GM12891 (cell line): ENCODE results near the gene DNMT1.

Experiments used
- DNase-seq: peaks from one replicate; pipeline ENCODE4 v3.0.0; 2011; ENCODE audit warnings: low spot score; ENCODE audit not compliant: insufficient read length
- FAIRE-seq: peaks from 2 replicates; lab custom pipeline; 2011; peaks lifted over from hg19 to GRCh38; lab: Jason Lieb, UNC
- PAX5 ChIP-seq: IDR thresholded peaks from 2 replicates; pipeline ENCODE4 v1.6.1; 2011; ENCODE audit warnings: low read length, moderate library complexity, mild to moderate bottlenecking; ENCODE audit not compliant: insufficient read depth, severe bottlenecking
- POLR2A ChIP-seq: IDR thresholded peaks from 2 replicates; pipeline ENCODE4 v1.6.1; 2011; ENCODE audit warnings: low read depth, low read length, control low read depth
- POLR2AphosphoS5 ChIP-seq: IDR thresholded peaks from 2 replicates; pipeline ENCODE4 v1.6.1; 2011; ENCODE audit warnings: low read depth, low read length, control low read depth
- POU2F2 ChIP-seq: IDR thresholded peaks from 2 replicates; pipeline ENCODE4 v1.6.1; 2011; ENCODE audit warnings: low read depth, mild to moderate bottlenecking, control low read depth, low read length, moderate library complexity
- SPI1 ChIP-seq: IDR thresholded peaks from 2 replicates; pipeline ENCODE4 v1.6.1; 2011; ENCODE audit warnings: low read depth, low read length, control low read depth
- TAF1 ChIP-seq: IDR thresholded peaks from 2 replicates; pipeline ENCODE4 v1.6.1; 2011; ENCODE audit warnings: low read depth, low read length, control low read depth

Gene DNMT1

DNA sequence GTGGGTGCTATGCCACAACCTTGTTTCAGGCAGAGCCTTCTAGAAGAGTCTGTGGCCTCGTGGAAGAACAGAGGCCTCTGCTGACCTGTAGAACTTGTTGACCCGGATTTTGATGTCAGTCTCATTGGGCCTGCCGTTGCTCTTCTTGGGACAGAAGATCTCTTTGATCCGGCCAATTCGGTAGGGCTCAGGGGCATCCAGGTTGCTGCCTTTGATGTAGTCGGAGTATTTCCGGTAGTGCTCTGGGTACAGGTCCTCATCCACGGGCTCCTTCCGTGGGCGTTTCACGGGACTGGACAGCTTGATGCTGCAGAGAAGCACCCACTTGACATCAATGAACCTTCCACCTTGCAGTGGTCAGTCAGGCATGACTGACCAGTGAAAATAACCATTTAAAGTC is 51.1 kb downstream of the DNMT1 start:
- FAIRE-seq (no peak), DNase-seq (no peak)
- TF ChIP-seq POLR2A (no peak), POU2F2 (no peak)

GRCh38 chr19:10142701-10143375 is 51.9 kb downstream of the DNMT1 start:
- FAIRE-seq (no peak), DNase-seq (no peak)
- TF ChIP-seq SPI1 = no peak
- TF ChIP-seq TAF1 = no peak

GRCh38 chr19:10141973-10142372 is 52.8 kb downstream of the DNMT1 start:
- no peak for FAIRE-seq
- DNase-seq = no peak
- no peak for TF ChIP-seq POU2F2
- TF ChIP-seq POLR2A = no peak
- no peak for TF ChIP-seq TAF1
- no peak for TF ChIP-seq POLR2AphosphoS5
- TF ChIP-seq SPI1 = no peak
- no peak for TF ChIP-seq PAX5

GRCh38 chr19:10141479-10141878 is 53.3 kb downstream of the DNMT1 start:
- no peak for TF ChIP-seq TAF1
- TF ChIP-seq POU2F2 = no peak
- no peak for TF ChIP-seq POLR2A
- no peak for TF ChIP-seq SPI1
- no peak for TF ChIP-seq POLR2AphosphoS5
- TF ChIP-seq PAX5 = no peak
- FAIRE-seq (no peak), DNase-seq (no peak)

DNA sequence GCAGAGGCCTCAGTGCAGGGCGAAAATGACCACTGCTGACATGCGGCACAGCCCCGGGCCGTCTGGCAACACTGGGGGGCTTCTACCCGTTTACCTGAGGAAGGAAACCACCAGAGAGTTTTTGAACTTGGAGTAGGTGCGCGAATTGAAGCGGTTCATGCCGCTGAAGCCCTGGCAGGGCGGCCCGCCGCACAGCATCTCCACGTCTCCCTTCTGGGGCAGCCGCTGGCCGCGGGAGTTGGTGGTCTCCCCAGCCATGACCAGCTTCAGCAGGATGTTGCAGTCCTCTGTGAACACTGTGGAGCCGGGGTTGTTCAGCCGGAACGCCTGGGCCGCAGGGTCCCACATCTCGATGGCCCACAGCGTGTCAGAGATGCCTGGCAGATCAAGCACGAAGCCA is 54.8 kb downstream of the DNMT1 start:
- TF ChIP-seq SPI1 (no peak), POLR2AphosphoS5 (no peak; the same call in 1 of the 2 replicates), POLR2A (no peak), POU2F2 (no peak), TAF1 (no peak), PAX5 (no peak)

GRCh38 chr19:10138879-10139795 is 55.6 kb downstream of the DNMT1 start:
- FAIRE-seq = no peak
- TF ChIP-seq POU2F2 (no peak), SPI1 (no peak), PAX5 (no peak), POLR2AphosphoS5 (no peak), POLR2A (no peak), TAF1 (no peak)
- DNase-seq = no peak

More for the DNA sequence above, 54.8 kb downstream of the DNMT1 start:
- FAIRE-seq (no peak), DNase-seq (no peak)

GRCh38 chr19:10137751-10138682 is 56.7 kb downstream of the DNMT1 start:
- no peak for FAIRE-seq
- no peak for TF ChIP-seq POU2F2
- TF ChIP-seq POLR2A = no peak
- TF ChIP-seq PAX5 = no peak
- no peak for TF ChIP-seq SPI1
- TF ChIP-seq POLR2AphosphoS5 = no peak; the same call in 1 of the 2 replicates
- no peak for TF ChIP-seq TAF1
- no peak for DNase-seq

DNA sequence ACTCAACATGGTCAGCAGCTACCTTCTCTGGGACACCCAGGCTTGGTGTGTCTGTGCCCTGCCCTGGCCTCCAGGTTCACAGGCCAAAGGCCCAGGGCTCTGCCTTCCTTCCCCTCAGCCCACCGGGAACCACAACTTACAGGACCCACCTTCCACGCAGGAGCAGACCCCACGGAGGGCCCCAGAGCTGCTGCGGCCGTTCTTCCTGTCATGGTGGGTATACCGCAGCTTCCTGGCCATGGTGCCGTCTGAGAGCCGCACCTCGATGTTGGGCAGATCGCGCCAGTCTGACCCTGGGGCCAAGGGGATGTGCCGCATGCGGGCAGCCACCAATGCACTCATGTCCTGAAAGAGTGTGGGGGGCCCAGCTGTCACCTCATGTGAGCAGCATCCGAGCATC is 57.8 kb downstream of the DNMT1 start:
- DNase-seq (no peak), FAIRE-seq (no peak)
- TF ChIP-seq PAX5 = no peak
- no peak for TF ChIP-seq SPI1
- no peak for TF ChIP-seq POLR2AphosphoS5
- no peak for TF ChIP-seq POLR2A
- TF ChIP-seq POU2F2 = no peak
- TF ChIP-seq TAF1 = no peak
